ENCODE data around the gene PGS1. TPM values are rescaled to one million over a fixed set of nuclear protein-coding genes. Genes with fewer than 3 reads are reported as not detected.

The PGS1 gene, protein sequence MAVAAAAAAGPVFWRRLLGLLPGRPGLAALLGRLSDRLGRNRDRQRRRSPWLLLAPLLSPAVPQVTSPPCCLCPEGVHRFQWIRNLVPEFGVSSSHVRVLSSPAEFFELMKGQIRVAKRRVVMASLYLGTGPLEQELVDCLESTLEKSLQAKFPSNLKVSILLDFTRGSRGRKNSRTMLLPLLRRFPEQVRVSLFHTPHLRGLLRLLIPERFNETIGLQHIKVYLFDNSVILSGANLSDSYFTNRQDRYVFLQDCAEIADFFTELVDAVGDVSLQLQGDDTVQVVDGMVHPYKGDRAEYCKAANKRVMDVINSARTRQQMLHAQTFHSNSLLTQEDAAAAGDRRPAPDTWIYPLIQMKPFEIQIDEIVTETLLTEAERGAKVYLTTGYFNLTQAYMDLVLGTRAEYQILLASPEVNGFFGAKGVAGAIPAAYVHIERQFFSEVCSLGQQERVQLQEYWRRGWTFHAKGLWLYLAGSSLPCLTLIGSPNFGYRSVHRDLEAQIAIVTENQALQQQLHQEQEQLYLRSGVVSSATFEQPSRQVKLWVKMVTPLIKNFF
- total RNA-seq, result 25.3 and 35.2 TPM in 2 replicates

GRCh38 chr17:78378225-78379130 lies at the start of gene PGS1:
PGS1 (plus strand) TSS chr17:78378649; CDS start chr17:78378666, 17 bp downstream.

DNA sequence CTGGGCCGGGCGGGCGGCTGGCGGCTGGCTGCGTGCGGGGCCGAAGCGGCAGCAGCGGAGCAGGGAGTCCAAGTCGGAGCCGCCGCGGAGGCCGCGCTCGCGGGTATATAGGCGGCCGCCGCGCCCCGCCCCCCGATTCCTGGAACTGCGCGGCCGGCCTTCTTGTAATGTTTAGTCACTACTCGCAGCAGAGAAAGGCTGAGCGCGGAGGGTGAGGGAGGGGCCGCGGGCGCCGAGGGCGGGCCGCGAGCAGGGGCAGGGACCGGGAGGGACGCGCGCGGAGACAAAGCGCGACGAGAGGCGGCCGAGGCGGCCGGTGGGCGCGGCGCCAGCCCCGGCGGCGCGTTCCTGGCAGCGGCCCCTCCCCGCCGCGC lies 18.5 kb upstream of the PGS1 start, which contains the start of gene SOCS3:
Gene SOCS3 (minus strand): TSS at position 81 of the 374 bp plus-strand sequence. CDS start 982 bp downstream, outside the sequence.

Other genes starting within 250 kb of the PGS1 start
- gene TMC6, start 249.9 kb upstream of the PGS1 start, total RNA-seq, result 12.2 and 43.7 TPM in 2 replicates
- not detected in 2 replicates for gene TMC8, start 247.9 kb upstream of the PGS1 start, total RNA-seq
- gene C17orf99, start 232.3 kb upstream of the PGS1 start, total RNA-seq, result not detected in 2 replicates
- 7.8 and 21.1 TPM in 2 replicates for gene SYNGR2, start 210.1 kb upstream of the PGS1 start, total RNA-seq
- 46.7 and 50.5 TPM in 2 replicates for gene TK1, start 191.6 kb upstream of the PGS1 start, total RNA-seq
- gene AFMID, start 191.3 kb upstream of the PGS1 start, total RNA-seq, result 59.2 and 80.5 TPM in 2 replicates
- gene BIRC5, start 164.4 kb upstream of the PGS1 start, total RNA-seq, result 17.9 and 21.9 TPM in 2 replicates
- not detected in 2 replicates for gene TMEM235, start 147.0 kb upstream of the PGS1 start, total RNA-seq
- gene SOCS3, start 18.6 kb upstream of the PGS1 start, total RNA-seq, result 94.0 and 123 TPM in 2 replicates
- not detected in 2 replicates for gene DNAH17, start 198.7 kb downstream of the PGS1 start, total RNA-seq

All from cardiac atrium fibroblast (primary cell).